ENCODE results near the gene SHE.
A peak's percentile ranks its signal among the peaks of the same experiment; 100 is the strongest.

Gene SHE

GRCh38 chr1:154446292-154446691 lies 55.9 kb downstream of the SHE start:
- DNase-seq (ENCODE audit: low read depth), result no peak

GRCh38 chr1:154445040-154445472 lies 57.2 kb downstream of the SHE start:
- peak; percentile 14 for DNase-seq (ENCODE audit: low read depth)

- no peak for DNase-seq (ENCODE audit: low read depth)
Observed at GRCh38 chr1:154443274-154444013, 58.8 kb downstream of the SHE start.

- DNase-seq (ENCODE audit: low read depth), result no peak
Observed at GRCh38 chr1:154442006-154442740, 60.0 kb downstream of the SHE start.

GRCh38 chr1:154441241-154441888 lies 60.8 kb downstream of the SHE start:
- DNase-seq (ENCODE audit: low read depth), result no peak

- DNase-seq (ENCODE audit: low read depth), result no peak
Observed at GRCh38 chr1:154440036-154440804, 62.0 kb downstream of the SHE start.

- no peak for DNase-seq (ENCODE audit: low read depth)
Observed at GRCh38 chr1:154436433-154436832, 65.8 kb downstream of the SHE start.

- no peak for DNase-seq (ENCODE audit: low read depth)
Observed at GRCh38 chr1:154435599-154436200, 66.5 kb downstream of the SHE start.

- no peak for DNase-seq (ENCODE audit: low read depth)
Observed at GRCh38 chr1:154434346-154435085, 67.7 kb downstream of the SHE start.

GRCh38 chr1:154433161-154433764 lies 68.9 kb downstream of the SHE start:
- peak; percentile 29 for DNase-seq (ENCODE audit: low read depth)

- peak; percentile 35 for DNase-seq (ENCODE audit: low read depth)
Observed at GRCh38 chr1:154431586-154432373, 70.4 kb downstream of the SHE start.

GRCh38 chr1:154430903-154431302 lies 71.3 kb downstream of the SHE start:
- no peak for DNase-seq (ENCODE audit: low read depth)

GRCh38 chr1:154429841-154430611 lies 72.2 kb downstream of the SHE start:
- no peak for DNase-seq (ENCODE audit: low read depth)
